GM23338 (cell line): ENCODE data around the gene CDK18. TPM values are rescaled to one million over a fixed set of nuclear protein-coding genes. Genes with fewer than 3 reads are reported as not detected.

Experiments
- ATAC-seq: fragments of 200-7000 bp; cut with Tn5 transposase; 3 replicates; pipeline ENCODE4 v1.9.1; 2020
- DNase-seq: peaks from one replicate; pipeline ENCODE4 v3.0.0-alpha.2; 2015; ENCODE audit warnings: low spot score
- H2AFZ ChIP-seq: fragments of 200-600 bp; sonication (generic); 2 replicates; pipeline ENCODE4 v1.8.0; 2016; ENCODE audit warnings: antibody characterized with exemption, mild to moderate bottlenecking, moderate library complexity
- H3F3A ChIP-seq: fragments of 200-600 bp; sonication (generic); replicated peaks from 2 replicates; pipeline ENCODE4 v1.8.0; 2017; ENCODE audit warnings: antibody characterized with exemption, mixed run types, low read depth
- H3K27ac ChIP-seq: fragments of 200-600 bp; sonication (generic); 2 replicates; pipeline ENCODE4 v1.6.1; 2016; ENCODE audit warnings: low read depth
- H3K27me3 ChIP-seq: fragments of 200-600 bp; sonication (generic); 2 replicates; pipeline ENCODE4 v1.8.0; 2016; ENCODE audit warnings: mild to moderate bottlenecking, mixed run types, moderate library complexity; ENCODE audit not compliant: insufficient read depth
- H3K36me3 ChIP-seq: fragments of 200-600 bp; sonication (generic); 2 replicates; pipeline ENCODE4 v1.8.0; 2016; ENCODE audit warnings: mild to moderate bottlenecking; ENCODE audit not compliant: insufficient read depth
- H3K4me1 ChIP-seq: fragments of 200-600 bp; sonication (generic); 2 replicates; pipeline ENCODE4 v1.8.0; 2016; ENCODE audit warnings: mild to moderate bottlenecking, moderate library complexity; ENCODE audit not compliant: insufficient read depth
- H3K4me2 ChIP-seq: fragments of 200-600 bp; sonication (generic); 2 replicates; pipeline ENCODE4 v1.7.1; 2017; ENCODE audit warnings: mixed run types
- H3K4me3 ChIP-seq: fragments of 200-600 bp; sonication (generic); 2 replicates; pipeline ENCODE4 v1.6.1; 2016; ENCODE audit warnings: mixed run types
- H3K79me2 ChIP-seq: fragments of 200-600 bp; sonication (generic); replicated peaks from 2 replicates; pipeline ENCODE4 v1.8.0; 2017; ENCODE audit warnings: mild to moderate bottlenecking; ENCODE audit not compliant: insufficient read depth
- H3K9me2 ChIP-seq: fragments of 200-600 bp; sonication (generic); 2 replicates; pipeline ENCODE4 v1.8.0; 2017; ENCODE audit not compliant: insufficient read depth
- H4K20me1 ChIP-seq: fragments of 200-600 bp; sonication (generic); replicated peaks from 2 replicates; pipeline ENCODE4 v1.8.0; 2017; ENCODE audit warnings: mild to moderate bottlenecking; ENCODE audit not compliant: insufficient read depth
- H3K27ac Mint-ChIP-seq: 2 replicates; pipeline ENCODE4 v1.8.0; 2020; ENCODE audit warnings: inconsistent platforms, mild to moderate bottlenecking, moderate library complexity, mixed read lengths
- H3K27me3 Mint-ChIP-seq: 3 replicates; pipeline ENCODE4 v1.8.0; 2022; ENCODE audit warnings: low read depth, mild to moderate bottlenecking, moderate library complexity, mixed read lengths, inconsistent platforms; ENCODE audit not compliant: insufficient read depth, poor library complexity
- H3K36me3 Mint-ChIP-seq: 3 replicates; pipeline ENCODE4 v1.8.0; 2021; ENCODE audit warnings: low read depth, mild to moderate bottlenecking, inconsistent platforms, moderate library complexity, mixed read lengths
- H3K4me1 Mint-ChIP-seq: 3 replicates; pipeline ENCODE4 v1.8.0; 2020; ENCODE audit warnings: mild to moderate bottlenecking, inconsistent platforms, mixed read lengths
- H3K4me3 Mint-ChIP-seq: 3 replicates; pipeline ENCODE4 v1.8.0; 2021; ENCODE audit warnings: moderate library complexity, mild to moderate bottlenecking, inconsistent platforms, mixed read lengths
- H3K9me3 Mint-ChIP-seq: 3 replicates; pipeline ENCODE4 v1.8.0; 2020; ENCODE audit warnings: moderate library complexity, mild to moderate bottlenecking, inconsistent platforms, mixed read lengths
- CREB1 ChIP-seq: fragments of 250-450 bp; sonication (Bioruptor Pico); IDR thresholded peaks from 2 replicates; pipeline ENCODE4 v1.5.0; 2020; ENCODE audit warnings: low read depth, mild to moderate bottlenecking, moderate library complexity
- JUNB ChIP-seq: IDR thresholded peaks from one replicate; pipeline ENCODE4 v1.6.1; 2016; ENCODE audit warnings: antibody characterized with exemption; ENCODE audit not compliant: unreplicated experiment
- POLR2AphosphoS5 ChIP-seq: IDR thresholded peaks from 2 replicates; pipeline ENCODE4 v1.6.1; 2016; ENCODE audit warnings: antibody characterized with exemption, low read depth
- REST ChIP-seq: IDR thresholded peaks from one replicate; pipeline ENCODE4 v1.6.1; 2018; ENCODE audit warnings: antibody characterized with exemption; ENCODE audit not compliant: unreplicated experiment
- STAT1 ChIP-seq: IDR thresholded peaks from one replicate; pipeline ENCODE4 v1.6.1; 2016; ENCODE audit warnings: antibody characterized with exemption; ENCODE audit not compliant: unreplicated experiment
- ZNF331 ChIP-seq: fragments of 250-450 bp; sonication (Bioruptor Pico); IDR thresholded peaks from 2 replicates; pipeline ENCODE4 v1.5.0; 2020; ENCODE audit warnings: low read depth, mild to moderate bottlenecking, moderate library complexity
- ZNF462 ChIP-seq: fragments of 250-450 bp; sonication (Bioruptor Pico); IDR thresholded peaks from 2 replicates; pipeline ENCODE4 v1.5.0; 2020; ENCODE audit warnings: mild to moderate bottlenecking, moderate library complexity
- polyA plus RNA-seq: library from polyadenylated mRNA; unstranded; fragments of >200 nt; fragmentation: Nextera tagmentation; extraction: Ambion mirVana; gene quantifications from 2 replicates; pipeline ENCODE4 v1.2.1, GENCODE V29; 2016
- total RNA-seq: library from RNA; depleted of rRNA; stranded (reverse); fragments of >200 nt; shearing (Covaris generic); gene quantifications from 2 replicates; pipeline ENCODE4 v1.2.3, GENCODE V29; 2014
- TF ChIP-seq, protein P1 (sequence below): IDR thresholded peaks from 2 replicates; pipeline ENCODE4 v1.6.1; 2016; ENCODE audit warnings: antibody characterized with exemption

The CDK18 gene
- total and polyA plus RNA-seq, 2 experiments from 2014 or later, result 21.1 to 46.5 TPM

DNA sequence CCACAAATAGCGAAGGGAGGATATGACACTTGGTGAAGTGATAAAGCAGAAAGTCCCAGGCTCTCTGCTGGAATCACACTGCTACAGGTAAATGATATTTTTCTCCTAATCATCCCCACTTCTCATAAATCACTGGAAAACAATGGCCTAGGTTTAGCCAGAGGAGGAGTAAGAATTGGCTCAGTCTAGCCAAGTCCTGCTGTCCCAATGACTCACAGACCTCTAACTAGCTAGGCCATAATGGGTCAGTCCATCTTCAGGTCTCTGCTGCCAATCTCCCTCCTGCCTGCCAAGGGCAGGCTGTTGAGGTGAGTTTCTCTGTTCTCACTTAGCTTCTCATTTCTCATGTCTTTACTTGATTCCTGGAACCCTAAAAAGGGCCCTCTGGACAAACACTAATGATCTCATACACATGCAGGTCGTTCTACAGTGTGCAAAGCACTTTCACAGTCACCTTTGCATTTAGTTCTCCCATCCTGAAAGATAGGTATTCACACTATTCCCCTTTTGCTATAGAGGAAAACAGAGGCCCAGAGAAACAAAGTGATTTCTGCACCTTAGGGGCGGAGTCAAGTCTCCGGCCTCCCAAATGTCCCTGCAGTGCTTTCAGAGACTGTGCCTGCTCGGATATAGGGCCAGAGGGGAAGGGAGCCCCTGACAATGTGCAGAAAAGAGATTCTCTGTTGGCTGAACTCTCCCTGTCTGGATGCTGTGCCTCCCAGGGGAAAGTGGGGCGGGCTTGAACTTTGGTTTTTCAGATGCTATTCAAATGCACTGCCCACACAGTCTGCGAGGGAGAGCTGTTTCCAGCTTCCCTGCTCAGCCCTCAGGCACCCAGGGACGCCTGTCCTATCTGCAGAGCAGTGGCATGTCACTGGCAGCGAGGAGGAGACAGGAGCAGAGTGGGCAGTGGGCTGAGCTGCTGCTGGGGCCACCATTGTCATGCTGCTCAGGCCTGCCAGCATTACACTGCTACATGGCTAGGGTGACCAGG is 3.9 kb upstream of the CDK18 start (continued):
- TF ChIP-seq POLR2AphosphoS5 (no peak), REST (no peak), STAT1 (no peak), CREB1 (CRISPR knock-in tag) (no peak), ZNF331 (CRISPR knock-in tag) (no peak)
- TF ChIP-seq, protein P1, sequence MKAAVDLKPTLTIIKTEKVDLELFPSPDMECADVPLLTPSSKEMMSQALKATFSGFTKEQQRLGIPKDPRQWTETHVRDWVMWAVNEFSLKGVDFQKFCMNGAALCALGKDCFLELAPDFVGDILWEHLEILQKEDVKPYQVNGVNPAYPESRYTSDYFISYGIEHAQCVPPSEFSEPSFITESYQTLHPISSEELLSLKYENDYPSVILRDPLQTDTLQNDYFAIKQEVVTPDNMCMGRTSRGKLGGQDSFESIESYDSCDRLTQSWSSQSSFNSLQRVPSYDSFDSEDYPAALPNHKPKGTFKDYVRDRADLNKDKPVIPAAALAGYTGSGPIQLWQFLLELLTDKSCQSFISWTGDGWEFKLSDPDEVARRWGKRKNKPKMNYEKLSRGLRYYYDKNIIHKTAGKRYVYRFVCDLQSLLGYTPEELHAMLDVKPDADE, result no peak

DNA sequence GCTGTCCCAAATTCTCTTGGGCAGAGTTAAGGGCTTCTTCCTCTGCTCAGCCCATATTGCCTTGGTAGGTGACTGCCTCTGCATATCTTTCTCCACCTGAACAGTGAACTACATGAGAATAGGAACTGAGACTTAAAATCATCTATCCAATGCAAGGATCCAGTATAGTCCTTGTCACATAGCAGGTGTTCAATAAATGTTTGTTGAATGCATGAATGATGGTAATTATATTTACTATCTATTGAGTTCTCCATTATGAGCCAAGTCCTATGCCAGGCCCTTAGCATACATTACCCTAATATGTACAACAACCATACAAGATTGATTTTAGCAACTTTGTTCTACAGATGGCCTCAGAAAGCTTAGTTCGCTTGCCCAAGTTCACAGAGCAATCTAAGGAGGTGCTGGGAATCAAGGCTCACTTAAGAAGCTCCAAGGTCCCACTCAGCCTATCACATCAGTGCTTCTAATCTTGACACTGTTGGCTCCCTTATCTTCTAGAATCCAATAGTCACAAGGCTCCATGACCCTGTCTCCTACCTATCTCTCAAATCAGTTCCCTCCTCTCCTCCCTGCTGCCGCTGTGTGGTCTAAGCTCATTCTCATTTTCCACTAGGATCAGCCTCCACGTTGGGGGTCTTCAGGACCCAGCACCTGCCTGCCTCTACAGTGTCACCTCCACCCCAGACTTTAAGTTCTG is 2.2 kb upstream of the CDK18 start:
- no peak overlapping the region for H3K4me2 ChIP-seq
- Mint-ChIP-seq H3K4me1 (peaks cover 50% of the 10 kb centered on the region), H3K4me3 (no peak overlapping the region), H3K36me3 (peaks cover 11% of the 10 kb centered on the region; the same call in 2 of the 3 replicates), H3K27ac (no peak overlapping the region), H3K9me3 (peaks cover 3% of the 10 kb centered on the region; the same call in 2 of the 3 replicates), H3K27me3 (peaks cover 4% of the 10 kb centered on the region)
- H3K27me3 ChIP-seq, result no peaks in the 10 kb centered on the region
- H3F3A ChIP-seq, result 0 out of 2 replicates have a peak, but pooled peaks cover 4% of the 10 kb centered on the region
- H3K79me2 ChIP-seq, result peaks cover 25% of the 10 kb centered on the region
- H2AFZ ChIP-seq, result no peak overlapping the region
- peaks cover 12% of the 10 kb centered on the region for H4K20me1 ChIP-seq
- H3K9me2 ChIP-seq, result 0 out of 2 replicates have a peak, but pooled peaks cover 3% of the 10 kb centered on the region
- DNase-seq (no peak), ATAC-seq (no peak)
- H3K4me1 ChIP-seq, result peaks cover 31% of the 10 kb centered on the region
- H3K27ac ChIP-seq, result no peak overlapping the region
- no peaks in the 10 kb centered on the region for H3K36me3 ChIP-seq
- no peak overlapping the region for H3K4me3 ChIP-seq
- TF ChIP-seq JUNB (no peak), POLR2AphosphoS5 (no peak), ZNF462 (CRISPR knock-in tag) (no peak), ZNF331 (CRISPR knock-in tag) (no peak)
